ENCODE results near the gene GABBR2. TPM values are rescaled to one million over a fixed set of nuclear protein-coding genes. Genes with fewer than 3 reads are reported as not detected.

Gene GABBR2
- total and polyA plus RNA-seq, 2 of the 8 experiments (the other 6 are each of a cell fraction or from before 2014, with no cell fraction given) = 0.50 to 1.2 TPM

- TF ChIP-seq EP300 (IDR thresholded peaks at IDR 0.05; ENCODE audit: borderline replicate concordance in 1 of 2, low read depth in 2 of 2, low read length in 2 of 2) = no peak
- no peak for TF ChIP-seq SUZ12 (IDR thresholded peaks at IDR 0.05; ENCODE audit: low read length)
- no peak for TF ChIP-seq RFX5 (IDR thresholded peaks at IDR 0.05; ENCODE audit: borderline replicate concordance, low read depth, low read length)
- no peak for TF ChIP-seq SAP30 (IDR thresholded peaks at IDR 0.05; ENCODE audit: insufficient read depth, insufficient replicate concordance, low read length)
- TF ChIP-seq RAD21 (IDR thresholded peaks at IDR 0.05 in 1 of 2, conservative IDR thresholded peaks at IDR 0.05 in 1 of 2; ENCODE audit: low read depth in 2 of 2, low read length in 2 of 2) = no peak
- TF ChIP-seq POLR2AphosphoS5 (IDR thresholded peaks at IDR 0.05; ENCODE audit: low read depth, low read length) = no peak
These were observed 405.1 kb downstream of the GABBR2 start (continued) for GRCh38 chr9:98303633-98304125.

All from H1 (cell line).